GM10847 (cell line): ENCODE data around the gene SPECC1.

Experiments
- POLR2A ChIP-seq: IDR thresholded peaks from 2 replicates; pipeline ENCODE4 v1.6.1; 2011; ENCODE audit not compliant: insufficient read length; ENCODE audit errors: extremely low read depth

SPECC1 gene

GRCh38 chr17:20218272-20218671 lies 209.1 kb downstream of the SPECC1 start:
- TF ChIP-seq POLR2A: no peak

DNA sequence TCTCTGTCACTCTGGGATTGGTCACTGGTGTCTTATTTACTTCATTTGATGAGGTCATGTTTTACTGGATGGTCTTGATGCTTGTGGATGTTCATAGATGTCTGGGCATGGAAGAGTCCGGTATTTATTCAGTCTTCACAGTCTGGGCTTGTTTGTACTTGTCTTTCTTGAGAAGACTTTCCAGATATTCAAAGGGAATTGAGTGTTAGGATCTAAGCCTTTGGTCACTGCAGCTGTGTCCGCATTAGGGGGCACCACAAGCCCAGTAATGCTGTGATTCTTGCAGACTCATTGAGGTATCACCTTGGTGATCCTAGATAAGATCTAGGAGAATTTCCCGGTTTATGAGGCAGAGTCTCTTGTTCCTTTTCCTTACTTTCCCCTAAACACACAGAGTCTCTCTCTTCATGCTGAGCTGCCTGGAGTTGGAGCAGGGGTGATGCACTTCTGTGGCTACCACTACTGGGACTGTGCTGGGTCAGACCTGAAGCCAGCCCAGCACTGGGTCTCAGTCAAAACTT lies 214.7 kb downstream of the SPECC1 start:
- no peak for TF ChIP-seq POLR2A

- TF ChIP-seq POLR2A: no peak
Observed at GRCh38 chr17:20224379-20224778, 215.2 kb downstream of the SPECC1 start.

DNA sequence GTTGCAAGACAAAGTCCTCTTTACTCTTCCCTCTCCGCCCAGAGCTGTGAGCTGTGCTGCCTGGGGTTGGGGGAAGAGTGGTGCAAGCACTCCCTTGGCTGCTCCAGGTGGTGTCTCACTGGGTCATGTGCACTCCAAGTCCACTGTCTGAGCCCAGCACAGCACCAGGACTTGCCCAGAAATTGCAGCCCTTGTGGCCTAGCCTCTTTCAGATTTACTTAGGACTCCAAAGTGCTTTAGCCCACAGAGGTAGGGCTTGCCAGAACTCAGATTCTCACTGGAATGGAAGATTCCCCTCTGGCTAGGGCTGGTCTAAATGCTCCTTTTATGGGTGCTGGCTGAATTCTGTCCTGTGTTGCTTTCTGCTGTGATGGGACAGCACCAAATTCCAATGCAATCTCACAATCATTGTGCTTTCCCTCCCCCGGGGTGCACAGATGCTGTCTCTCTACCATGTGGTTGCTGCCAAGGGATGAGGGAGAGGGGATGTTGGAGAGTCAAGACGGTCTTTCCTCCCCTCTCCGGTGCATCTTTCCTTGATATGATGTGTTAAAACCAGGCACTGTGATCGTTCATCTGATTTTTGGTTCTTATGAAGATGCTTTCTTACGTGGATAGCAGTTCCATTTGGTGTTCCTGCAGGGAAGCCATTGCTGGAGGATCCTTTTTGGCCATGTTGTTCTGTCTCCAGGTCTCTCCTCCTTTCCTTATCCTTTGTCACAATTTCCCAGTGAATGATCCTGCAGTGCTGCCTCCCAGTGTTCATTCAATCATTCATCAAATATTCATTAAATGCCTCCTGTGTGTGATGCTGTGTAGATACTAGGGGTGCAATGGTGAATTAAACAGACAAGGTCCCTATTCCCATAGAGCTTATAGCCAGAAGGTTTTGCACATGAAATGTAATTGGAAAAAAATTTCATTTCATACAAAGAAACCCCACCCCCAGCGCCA lies 216.3 kb downstream of the SPECC1 start:
- TF ChIP-seq POLR2A: no peak

GRCh38 chr17:20226814-20227482 lies 217.8 kb downstream of the SPECC1 start:
- no peak for TF ChIP-seq POLR2A

GRCh38 chr17:20228410-20228809 lies 219.3 kb downstream of the SPECC1 start:
- TF ChIP-seq POLR2A: no peak

- no peak for TF ChIP-seq POLR2A
Observed at GRCh38 chr17:20228860-20229259, 219.7 kb downstream of the SPECC1 start.

- TF ChIP-seq POLR2A: no peak
Observed at GRCh38 chr17:20230924-20231323, 221.8 kb downstream of the SPECC1 start.

DNA sequence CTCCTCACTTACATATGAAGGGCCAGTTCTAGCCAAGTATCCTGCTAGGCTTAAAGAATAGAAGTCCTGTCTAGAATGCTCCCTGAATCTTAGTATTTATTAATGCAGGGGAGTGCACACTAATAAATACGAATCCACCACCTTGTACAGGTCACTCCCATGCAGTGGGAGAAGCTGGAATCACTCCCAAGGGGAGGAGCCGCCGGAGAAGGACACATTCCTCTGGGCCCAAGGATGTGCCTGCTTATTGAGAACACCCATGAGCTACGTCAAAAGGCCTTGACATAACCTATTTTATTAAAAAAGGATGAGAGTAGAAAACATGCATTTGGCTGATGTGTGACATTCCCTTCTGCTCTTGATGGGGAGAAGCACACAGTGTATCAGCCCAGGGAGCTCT lies 223.5 kb downstream of the SPECC1 start:
- no peak for TF ChIP-seq POLR2A

- no peak for TF ChIP-seq POLR2A
Observed at GRCh38 chr17:20234276-20234675, 225.1 kb downstream of the SPECC1 start.

DNA sequence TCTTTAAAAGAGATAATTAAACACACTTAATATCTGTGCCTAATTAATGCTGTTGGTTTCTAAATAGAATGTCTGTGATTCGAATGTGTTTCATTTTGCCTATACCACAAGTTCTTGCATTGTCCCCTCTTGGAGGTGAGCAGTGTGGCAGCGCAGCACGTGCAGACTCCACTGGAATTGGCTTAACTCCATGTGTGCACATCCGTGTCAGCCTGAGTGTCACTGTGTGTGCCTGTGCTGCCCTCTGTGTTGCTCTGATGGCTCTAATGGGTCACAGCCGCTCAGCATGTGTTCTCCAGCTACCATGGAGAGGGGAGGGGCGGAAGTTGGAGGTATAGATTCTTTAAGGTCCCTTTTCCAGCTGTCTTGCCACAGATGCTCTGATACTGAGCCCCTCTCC lies 226.6 kb downstream of the SPECC1 start:
- TF ChIP-seq POLR2A: no peak

GRCh38 chr17:20236578-20237227 lies 227.5 kb downstream of the SPECC1 start:
- TF ChIP-seq POLR2A: no peak

DNA sequence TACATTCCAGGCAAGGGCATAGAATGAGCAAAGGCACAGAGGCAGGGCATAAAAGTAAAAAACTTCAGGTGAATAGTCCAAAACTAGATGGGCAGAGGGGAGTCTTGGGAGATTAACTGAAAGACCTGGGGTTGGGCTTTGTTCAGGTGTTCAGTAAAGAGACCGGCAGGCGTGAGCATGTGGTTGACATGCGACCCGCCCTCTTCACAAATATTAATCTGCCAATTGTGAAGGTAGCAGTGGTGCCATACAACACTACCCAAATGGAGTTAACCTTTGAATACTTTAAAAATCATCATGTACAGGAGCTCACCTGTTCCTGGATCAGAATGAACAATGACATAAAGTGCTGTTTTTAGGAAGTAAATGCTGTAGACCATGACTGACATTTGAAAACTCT lies 232.7 kb downstream of the SPECC1 start:
- no peak for TF ChIP-seq POLR2A

DNA sequence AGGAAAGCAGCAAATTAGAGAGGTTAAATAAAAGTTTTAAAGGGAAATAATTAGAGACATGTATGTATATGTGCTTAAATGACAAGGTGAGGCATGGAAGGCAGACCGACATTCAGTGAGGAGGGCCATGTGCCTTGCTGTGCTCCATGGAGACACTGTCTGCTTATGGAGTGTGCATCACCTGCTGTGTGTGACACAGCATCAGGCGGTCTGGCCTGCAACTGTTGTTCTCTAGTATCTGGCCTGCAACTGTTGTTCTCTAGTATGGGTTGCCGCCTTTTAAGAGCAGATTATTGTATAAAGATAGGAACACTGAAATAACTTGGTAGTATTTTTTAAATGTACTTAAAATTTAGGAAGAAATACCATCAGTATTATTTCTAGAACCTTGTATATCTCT lies 233.1 kb downstream of the SPECC1 start:
- no peak for TF ChIP-seq POLR2A

DNA sequence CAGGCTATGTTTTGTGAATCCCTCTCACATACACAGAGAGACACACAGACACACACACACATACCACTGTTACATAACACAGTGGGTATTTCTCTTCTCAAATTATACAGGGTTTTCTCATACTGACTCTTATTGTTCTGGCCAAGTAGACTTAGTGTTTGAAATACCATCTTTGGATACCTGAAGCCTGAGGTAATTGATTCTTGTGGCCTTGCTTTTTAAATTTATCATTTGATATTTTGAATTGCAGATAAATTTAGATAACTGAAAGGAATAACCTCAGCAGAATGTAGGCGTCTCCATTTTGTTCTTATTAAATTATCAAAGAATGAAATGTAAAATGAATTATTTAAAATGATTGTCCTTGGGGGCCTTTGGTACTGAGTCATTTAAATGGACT lies 234.4 kb downstream of the SPECC1 start:
- no peak for TF ChIP-seq POLR2A

GRCh38 chr17:20244671-20245070 lies 235.5 kb downstream of the SPECC1 start:
- TF ChIP-seq POLR2A: no peak

- no peak for TF ChIP-seq POLR2A
Observed at GRCh38 chr17:20246692-20247091, 237.5 kb downstream of the SPECC1 start.
